Measurements from ENCODE around the gene KRTAP10-5. TPM values are rescaled to one million over a fixed set of nuclear protein-coding genes. Genes with fewer than 3 reads are reported as not detected.

Gene KRTAP10-5
- total RNA-seq, 2 donors from 2014 or later = not detected

GRCh38 chr21:44616591-44616926 lies 36.2 kb upstream of the KRTAP10-5 start:
- no peaks in the 10 kb centered on the region for H3K9me3 ChIP-seq
- H3K27me3 ChIP-seq = no peaks in the 10 kb centered on the region
- no peak for TF ChIP-seq CTCF (IDR thresholded peaks at IDR 0.05)
- intact Hi-C loops (cut with DNase I) = no loop called here
- no peak for DNase-seq
- H3K4me1 ChIP-seq = no peaks in the 10 kb centered on the region
- no peak overlapping the region for H3K4me3 ChIP-seq
- no peak overlapping the region for H3K27ac ChIP-seq
- no peak overlapping the region for H3K9ac ChIP-seq (ENCODE audit: low read depth in 2 of 2, low read length in 2 of 2)
- H3K36me3 ChIP-seq = no peaks in the 10 kb centered on the region

- H3K9ac ChIP-seq (ENCODE audit: low read depth in 2 of 2, low read length in 2 of 2) = no peak overlapping the region
- H3K27ac ChIP-seq = no peak overlapping the region
- no peak overlapping the region for H3K4me3 ChIP-seq
- no peaks in the 10 kb centered on the region for H3K9me3 ChIP-seq
- no peaks in the 10 kb centered on the region for H3K4me1 ChIP-seq
- no peaks in the 10 kb centered on the region for H3K27me3 ChIP-seq
- intact Hi-C loops (cut with DNase I) = no loop called here
- DNase-seq = no peak
- TF ChIP-seq CTCF (IDR thresholded peaks at IDR 0.05) = no peak
- H3K36me3 ChIP-seq = no peaks in the 10 kb centered on the region
These were observed 35.6 kb upstream of the KRTAP10-5 start for GRCh38 chr21:44615911-44616590.

- intact Hi-C loops (cut with DNase I) = no loop called here
These were observed 35.1 kb upstream of the KRTAP10-5 start for GRCh38 chr21:44615466-44615865.

GRCh38 chr21:44614961-44615391 lies 34.6 kb upstream of the KRTAP10-5 start:
- no peaks in the 10 kb centered on the region for H3K4me1 ChIP-seq
- H3K27ac ChIP-seq = no peak overlapping the region
- no peaks in the 10 kb centered on the region for H3K36me3 ChIP-seq
- DNase-seq = no peak
- intact Hi-C loops (cut with DNase I) = no loop called here
- H3K27me3 ChIP-seq = no peaks in the 10 kb centered on the region
- no peaks in the 10 kb centered on the region for H3K9me3 ChIP-seq
- no peak overlapping the region for H3K4me3 ChIP-seq
- no peak overlapping the region for H3K9ac ChIP-seq (ENCODE audit: low read depth in 2 of 2, low read length in 2 of 2)
- no peak for TF ChIP-seq CTCF (IDR thresholded peaks at IDR 0.05)

More at GRCh38 chr21:44615466-44615865, 35.1 kb upstream of the KRTAP10-5 start:
- H3K27ac ChIP-seq = no peak overlapping the region
- H3K4me3 ChIP-seq = no peak overlapping the region
- no peak overlapping the region for H3K9ac ChIP-seq (ENCODE audit: low read depth in 2 of 2, low read length in 2 of 2)
- no peaks in the 10 kb centered on the region for H3K27me3 ChIP-seq
- no peak for DNase-seq
- no peaks in the 10 kb centered on the region for H3K4me1 ChIP-seq
- no peak for TF ChIP-seq CTCF (IDR thresholded peaks at IDR 0.05)
- H3K36me3 ChIP-seq = no peaks in the 10 kb centered on the region
- H3K9me3 ChIP-seq = no peaks in the 10 kb centered on the region

- DNase-seq = no peak
These were observed 33.8 kb upstream of the KRTAP10-5 start for GRCh38 chr21:44614161-44614631.

More at GRCh38 chr21:44614161-44614631, 33.8 kb upstream of the KRTAP10-5 start:
- no peaks in the 10 kb centered on the region for H3K36me3 ChIP-seq
- no peaks in the 10 kb centered on the region for H3K9me3 ChIP-seq
- no peaks in the 10 kb centered on the region for H3K4me1 ChIP-seq
- intact Hi-C loops (cut with DNase I) = no loop called here
- H3K9ac ChIP-seq (ENCODE audit: low read depth in 2 of 2, low read length in 2 of 2) = no peak overlapping the region
- no peaks in the 10 kb centered on the region for H3K27me3 ChIP-seq
- no peak for TF ChIP-seq CTCF (IDR thresholded peaks at IDR 0.05)
- no peak overlapping the region for H3K4me3 ChIP-seq
- H3K27ac ChIP-seq = no peak overlapping the region

Data from colonic mucosa (tissue), 4 donors.